22Rv1 (cell line): ENCODE data around the gene PRKCB.
"Not testable (repeated sequence)": the region's sequence is repeated elsewhere in the genome, so short reads cannot be mapped to it uniquely, and the experiment has no call there.

Experiments used
- H3K27ac ChIP-seq: fragments of 450-650 bp; 2 replicates; pipeline ENCODE4 v1.5.1; 2017
- CTCF ChIP-seq: fragments of 450-650 bp; IDR thresholded peaks from 2 replicates; pipeline ENCODE4 v1.5.1; 2017; ENCODE audit warnings: mild to moderate bottlenecking
- ZFX ChIP-seq: fragments of 450-650 bp; IDR thresholded peaks from 2 replicates; pipeline ENCODE4 v1.6.1; 2017; ENCODE audit warnings: antibody characterized with exemption, borderline replicate concordance

PRKCB gene

DNA sequence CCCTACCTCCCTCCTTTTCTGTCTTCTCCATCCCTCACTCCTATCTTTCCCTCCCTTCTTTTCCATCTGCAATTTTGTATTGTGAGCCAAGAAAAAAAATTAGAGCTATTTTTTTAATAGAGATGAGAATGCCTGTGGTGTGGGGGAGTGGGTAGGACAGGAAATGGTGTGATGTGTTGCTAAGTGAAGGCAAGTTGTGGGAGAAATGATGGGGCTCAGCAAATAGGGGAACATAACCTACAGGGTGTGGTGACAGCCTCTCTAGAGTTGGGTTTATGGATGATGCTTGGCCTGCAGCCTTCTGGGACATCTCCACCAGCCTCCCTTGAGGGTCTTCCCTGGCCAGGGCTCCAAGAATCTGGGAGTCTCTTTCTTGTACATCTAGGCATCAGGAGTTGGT is 257.3 kb downstream of the PRKCB start:
- TF ChIP-seq ZFX (no peak), CTCF (no peak)
- H3K27ac ChIP-seq = no peak overlapping the region

- no peak overlapping the region for H3K27ac ChIP-seq
- TF ChIP-seq ZFX (no peak), CTCF (no peak)
Measured at GRCh38 chr16:24094660-24095059, 258.9 kb downstream of the PRKCB start.

- H3K27ac ChIP-seq = no peak overlapping the region
- TF ChIP-seq CTCF = no peak
- no peak for TF ChIP-seq ZFX
Measured at GRCh38 chr16:24098896-24099295, 263.1 kb downstream of the PRKCB start.

GRCh38 chr16:24101431-24101830 is 265.6 kb downstream of the PRKCB start:
- H3K27ac ChIP-seq = no peak overlapping the region
- TF ChIP-seq CTCF (no peak), ZFX (no peak)

DNA sequence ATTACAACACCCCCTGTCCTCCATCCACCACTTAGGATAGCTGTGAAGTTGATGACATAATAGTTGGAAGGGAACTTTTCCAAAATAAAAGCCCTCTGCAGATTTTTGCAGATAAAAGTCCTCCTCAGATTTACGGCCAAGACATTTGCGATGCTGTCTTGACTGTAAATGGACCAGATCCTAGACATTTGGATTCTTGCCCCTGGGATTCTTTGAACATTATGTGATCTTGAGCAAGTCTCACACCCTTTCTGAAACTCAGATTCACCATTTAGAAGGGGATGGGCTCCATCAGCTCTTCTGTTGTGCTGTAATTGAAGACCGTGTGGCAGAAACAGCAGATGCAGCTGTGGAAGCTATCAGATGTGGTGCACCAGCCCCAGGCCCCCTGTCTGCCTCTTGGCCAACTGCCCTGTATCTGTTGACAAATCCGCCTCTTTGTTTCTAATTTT is 266.5 kb downstream of the PRKCB start:
- TF ChIP-seq CTCF = no peak
- TF ChIP-seq ZFX = no peak
- no peak overlapping the region for H3K27ac ChIP-seq

- H3K27ac ChIP-seq = not testable (repeated sequence)
Measured at GRCh38 chr16:24105471-24105870, 269.7 kb downstream of the PRKCB start.

GRCh38 chr16:24108090-24108489 is 272.3 kb downstream of the PRKCB start:
- not testable (repeated sequence) for H3K27ac ChIP-seq

DNA sequence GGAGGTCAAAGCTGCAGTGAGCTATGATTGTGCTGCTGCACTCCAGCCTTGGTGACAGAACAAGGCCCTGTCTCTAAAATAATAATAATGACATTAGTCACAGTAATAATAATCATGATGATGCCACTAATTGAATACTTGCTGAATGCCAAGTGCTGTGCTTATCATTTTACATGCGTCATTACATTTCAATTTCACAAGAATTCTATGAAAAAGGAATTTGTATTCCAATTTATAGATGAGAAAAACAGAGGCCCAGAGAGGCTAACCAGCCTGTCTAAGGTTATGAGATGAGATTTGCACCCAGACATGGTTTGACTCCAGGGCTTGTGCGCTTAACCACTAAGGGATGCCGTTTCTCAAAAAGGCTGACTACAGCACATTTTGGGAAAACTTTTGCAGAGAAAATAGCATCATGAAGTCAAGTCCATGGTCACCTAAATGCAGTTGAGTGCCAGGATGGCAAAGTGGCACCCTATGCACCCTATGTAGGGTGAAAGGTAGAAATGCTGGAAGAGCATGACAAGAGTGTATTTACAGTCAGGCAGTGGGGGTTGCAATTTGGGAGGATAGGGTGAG is 276.0 kb downstream of the PRKCB start:
- H3K27ac ChIP-seq = no peak overlapping the region
- no peak for TF ChIP-seq CTCF
- TF ChIP-seq ZFX = no peak
